DMS53 (cell line): Measurements from ENCODE around the gene GPANK1.

Source experiments
- DNase-seq: peaks from one replicate; lab custom pipeline; 2025; lab: John Stamatoyannopoulos, UW

GPANK1 gene

GRCh38 chr6:31617010-31617409 is 47.8 kb downstream of the GPANK1 start:
- DNase-seq, result no peak

GRCh38 chr6:31615748-31616147 is 49.0 kb downstream of the GPANK1 start:
- DNase-seq, result no peak

GRCh38 chr6:31614684-31615578 is 49.9 kb downstream of the GPANK1 start, which contains the start of gene AIF1:
TSS of gene AIF1 (plus strand) at chr6:31615234. CDS start at chr6:31615330, 96 bp downstream.
- DNase-seq, result no peak

- DNase-seq, result no peak
Measured at GRCh38 chr6:31614075-31614619, 50.6 kb downstream of the GPANK1 start.
